HG03025 (cell line): Measurements from ENCODE around the gene MGA.

ENCODE experiments used
- ATAC-seq: cut with Tn5 transposase; IDR thresholded peaks from one replicate; pipeline ENCODE4 v1.9.1; 2021; ENCODE audit warnings: mild to moderate bottlenecking, moderate library complexity; ENCODE audit not compliant: unreplicated experiment, low FRiP score

Gene MGA

DNA sequence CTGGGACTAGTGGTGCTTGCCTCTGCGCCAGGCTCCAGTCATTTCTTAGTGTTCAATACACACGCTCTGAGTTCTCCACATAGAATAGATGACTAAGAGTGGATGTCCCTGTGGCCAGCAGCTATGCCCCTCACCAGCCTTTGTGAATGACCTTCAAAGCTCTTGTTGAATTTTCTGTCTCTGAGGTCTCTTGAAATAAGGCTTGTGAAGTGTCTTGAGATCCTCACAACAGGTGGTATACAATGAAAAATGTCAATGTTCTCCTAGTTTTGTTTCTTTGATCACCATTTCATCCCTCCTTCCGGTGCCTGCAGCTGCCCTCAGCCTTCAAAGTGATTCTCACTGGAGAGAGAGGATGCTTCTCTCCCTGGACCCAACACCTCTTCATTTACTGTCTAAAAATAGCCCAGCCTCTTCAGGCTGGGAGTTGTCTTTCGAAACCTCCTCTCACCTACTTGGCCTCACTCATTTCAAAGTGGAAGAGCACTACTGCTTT is 119.5 kb downstream of the MGA start:
- ATAC-seq: no peak

DNA sequence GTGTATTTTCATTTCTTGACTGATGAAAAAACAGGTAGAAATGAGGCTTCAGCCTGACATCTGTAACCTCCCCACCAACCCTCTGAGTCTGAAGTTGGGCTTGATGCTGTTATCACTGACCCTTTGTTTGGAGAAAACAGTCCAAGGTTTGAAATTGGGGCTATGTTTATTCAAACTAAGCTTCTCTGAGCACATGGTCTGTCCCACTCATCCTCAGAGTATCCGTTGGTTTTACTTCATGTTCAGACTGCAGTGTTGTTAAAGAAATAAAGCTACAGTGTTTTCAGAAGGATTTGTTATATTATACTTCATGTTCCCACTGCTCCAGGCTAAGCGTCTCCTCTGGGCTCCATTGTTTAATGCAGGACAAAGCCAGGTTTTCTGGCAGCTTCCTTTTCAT is 120.1 kb downstream of the MGA start:
- ATAC-seq: no peak

DNA sequence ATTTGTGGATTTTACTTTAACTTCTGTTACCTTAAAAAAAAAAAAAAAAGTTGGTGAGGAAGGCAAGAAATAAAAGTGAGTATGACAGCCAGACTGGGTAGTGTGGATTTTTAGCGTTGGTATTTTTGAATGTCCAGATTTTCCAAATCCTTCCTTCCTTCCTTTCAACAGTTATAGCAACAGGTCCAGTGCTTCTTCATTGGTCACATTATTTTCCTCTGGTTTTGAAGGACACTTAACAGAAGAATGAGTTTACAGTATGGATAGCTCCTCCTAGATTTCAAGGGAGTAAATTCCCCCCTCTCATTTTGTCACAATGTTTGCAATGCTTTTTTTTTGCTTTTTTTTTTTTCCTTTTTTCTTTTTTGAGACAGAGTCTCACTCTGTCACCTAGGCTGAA is 120.5 kb downstream of the MGA start:
- ATAC-seq: no peak

DNA sequence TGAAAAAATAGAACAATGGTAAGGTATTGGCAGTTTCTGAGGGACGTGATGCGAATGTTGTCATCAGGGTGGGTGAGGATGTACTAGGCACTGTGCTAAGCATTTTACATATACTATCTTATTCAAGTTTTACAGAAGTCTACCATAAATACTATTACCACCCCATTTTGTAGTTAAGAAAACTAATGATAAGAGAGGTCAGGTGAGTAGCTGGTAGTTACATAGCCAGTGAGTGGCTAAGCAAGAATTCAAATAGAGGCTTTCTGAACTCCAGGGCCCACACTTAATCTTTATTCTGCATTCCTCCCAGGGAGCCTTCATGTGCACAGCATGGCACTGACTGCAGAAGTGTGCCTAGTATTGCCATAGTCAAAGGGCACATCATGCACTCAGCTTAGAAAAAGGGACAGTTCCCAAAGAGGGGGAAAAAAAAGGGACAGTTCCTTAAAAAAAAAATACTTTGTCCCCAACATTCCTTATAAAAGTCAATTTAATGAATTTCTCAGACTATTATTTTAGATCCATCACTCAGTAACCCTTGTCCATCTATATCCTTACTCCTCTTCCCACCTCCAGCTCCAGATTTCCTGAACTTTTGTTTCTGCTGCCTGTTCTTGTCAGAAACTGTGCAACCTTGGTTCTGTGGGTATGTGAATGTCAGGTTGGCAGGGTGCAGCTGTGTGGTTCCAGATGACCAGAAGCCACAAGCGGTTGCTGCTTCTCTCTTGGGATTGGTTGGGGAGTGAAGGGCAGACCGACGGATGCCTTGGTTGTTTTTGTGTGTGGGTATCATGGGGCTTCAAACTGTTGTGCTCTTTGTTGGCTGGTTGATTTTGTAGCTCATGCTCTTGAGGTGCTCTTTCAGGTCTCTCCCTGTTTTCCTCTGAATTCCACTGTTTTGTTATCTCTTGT is 122.4 kb downstream of the MGA start:
- no peak for ATAC-seq

DNA sequence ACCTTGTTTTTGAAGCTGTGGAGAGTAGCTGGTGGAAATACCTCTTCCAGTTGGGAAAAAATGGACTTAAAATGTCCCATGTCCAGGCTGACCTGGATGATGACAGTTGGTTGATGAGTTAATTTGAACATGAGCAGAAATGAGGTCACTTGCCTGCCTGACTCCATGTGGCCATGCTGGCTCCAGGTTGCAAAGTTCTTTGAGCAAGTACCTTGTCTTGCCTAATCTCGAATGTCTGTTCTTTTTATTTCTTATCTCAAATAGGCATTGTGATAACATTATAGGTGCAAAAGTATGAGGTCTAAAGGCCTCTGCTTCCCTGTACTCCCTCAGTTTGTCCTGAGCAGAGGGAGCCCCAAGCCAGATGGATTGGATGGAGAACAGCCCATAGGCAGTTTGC is 123.1 kb downstream of the MGA start:
- no peak for ATAC-seq

DNA sequence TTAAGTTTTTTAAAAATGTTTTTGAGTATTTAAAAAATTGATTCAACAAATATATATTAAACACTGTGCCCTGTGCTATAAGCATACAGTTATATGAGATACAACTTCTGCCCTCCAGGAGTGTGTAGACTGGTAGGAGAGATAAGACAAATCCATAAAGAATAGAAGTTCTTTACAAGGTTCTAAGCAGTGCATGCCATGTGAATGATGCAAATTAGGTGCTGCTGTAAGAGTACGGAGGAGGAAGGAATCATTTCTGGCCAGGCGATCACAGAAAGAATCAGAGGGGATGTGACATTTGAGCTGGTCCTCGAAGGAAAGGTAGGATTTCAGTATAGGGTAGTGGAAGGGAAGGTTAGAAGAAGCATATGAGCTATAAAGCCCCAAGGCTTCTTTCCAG is 128.1 kb downstream of the MGA start:
- no peak for ATAC-seq

DNA sequence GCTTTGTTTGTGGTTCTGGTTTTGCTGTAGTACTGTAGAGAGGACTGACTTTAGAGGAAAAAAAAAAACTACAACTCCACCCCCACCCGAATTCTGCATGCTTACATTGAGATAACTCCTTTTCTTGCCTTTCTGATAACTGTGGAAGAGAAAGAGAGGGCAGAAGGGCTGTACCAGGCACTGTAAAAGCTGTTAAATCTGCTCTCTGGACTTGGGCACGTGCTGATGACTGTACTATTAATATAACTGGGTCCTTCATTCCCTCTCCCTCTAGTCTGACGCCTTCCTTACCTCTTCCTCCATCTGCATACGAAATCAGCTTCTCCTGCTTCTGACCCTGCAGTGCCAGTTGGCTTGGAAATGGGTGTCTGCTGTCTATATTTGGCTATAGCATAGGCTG is 129.0 kb downstream of the MGA start:
- ATAC-seq: no peak

DNA sequence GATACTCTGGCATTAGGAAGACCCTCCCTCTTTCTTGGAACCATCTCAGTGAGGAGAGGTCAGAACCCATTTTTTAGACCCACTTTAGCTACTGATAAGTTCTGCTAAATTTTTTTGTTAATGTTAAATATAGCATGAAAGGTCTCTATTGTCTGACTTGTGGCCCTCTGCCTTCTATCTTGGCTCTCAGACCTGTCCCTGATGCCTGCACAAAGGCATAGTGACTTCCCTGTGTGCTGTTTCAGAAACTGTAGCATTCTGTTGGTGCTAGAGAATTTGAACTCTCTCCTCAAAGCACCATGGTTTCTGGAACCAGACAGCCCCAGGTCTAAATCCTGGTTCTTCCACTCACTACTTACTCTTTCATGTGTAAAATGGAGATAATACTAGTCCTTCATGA is 129.5 kb downstream of the MGA start:
- no peak for ATAC-seq

DNA sequence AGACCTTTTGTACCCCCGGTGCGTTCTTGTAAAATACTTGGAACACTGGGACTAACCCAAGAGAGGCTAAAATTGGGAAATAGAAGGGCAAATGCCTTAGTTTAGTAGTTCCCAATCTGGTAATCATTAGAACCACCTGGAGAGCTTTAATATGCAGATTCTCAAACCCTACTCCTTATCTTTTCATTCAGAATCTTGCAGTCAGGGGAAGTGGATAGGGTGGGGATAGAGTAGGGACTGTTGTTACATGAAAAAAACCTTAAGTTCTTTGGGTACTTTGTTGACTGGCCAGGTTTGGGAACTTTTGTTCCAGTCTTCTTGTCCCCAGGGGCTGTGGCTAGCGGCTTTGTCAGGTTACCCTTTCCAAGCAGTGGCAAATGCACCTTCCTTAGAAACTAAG is 130.0 kb downstream of the MGA start:
- no peak for ATAC-seq

DNA sequence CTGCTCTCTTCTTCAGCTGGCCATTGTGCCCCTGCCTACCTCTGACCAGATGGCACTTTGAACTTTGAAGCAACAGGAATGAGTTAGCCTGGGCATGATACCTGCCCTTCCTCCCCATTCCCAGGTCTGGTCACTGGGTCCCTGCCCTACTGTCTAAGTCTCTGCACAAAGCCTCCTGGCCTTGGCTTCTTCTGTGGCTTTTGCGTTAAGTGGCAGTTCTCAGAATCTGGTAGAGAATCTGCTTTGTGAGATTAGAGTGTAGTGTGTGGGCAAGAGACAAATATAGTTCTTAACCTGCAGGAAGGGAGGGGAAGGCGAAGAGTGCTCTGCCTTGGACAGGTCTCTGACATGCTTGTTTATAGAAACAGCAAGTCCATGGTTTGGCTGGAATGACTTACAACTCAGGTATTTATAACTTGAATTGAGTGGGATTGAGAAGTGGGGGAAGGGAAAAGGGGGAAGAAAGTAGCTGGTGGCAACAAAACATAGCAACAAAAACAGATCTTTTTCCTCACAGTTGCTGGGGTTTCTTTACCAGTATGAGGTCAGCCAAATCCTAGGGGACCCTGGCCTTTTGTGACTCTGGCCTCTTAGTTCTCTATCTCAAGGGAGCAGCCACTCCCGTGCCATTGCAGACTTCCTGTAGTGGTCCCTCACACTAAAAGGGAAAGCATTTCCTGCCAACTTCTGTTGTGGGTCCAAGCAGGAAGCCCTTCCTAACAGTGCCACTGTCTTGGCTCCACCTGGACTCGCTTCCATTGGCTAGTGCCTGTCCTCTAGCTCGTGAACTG is 130.7 kb downstream of the MGA start:
- ATAC-seq: no peak

DNA sequence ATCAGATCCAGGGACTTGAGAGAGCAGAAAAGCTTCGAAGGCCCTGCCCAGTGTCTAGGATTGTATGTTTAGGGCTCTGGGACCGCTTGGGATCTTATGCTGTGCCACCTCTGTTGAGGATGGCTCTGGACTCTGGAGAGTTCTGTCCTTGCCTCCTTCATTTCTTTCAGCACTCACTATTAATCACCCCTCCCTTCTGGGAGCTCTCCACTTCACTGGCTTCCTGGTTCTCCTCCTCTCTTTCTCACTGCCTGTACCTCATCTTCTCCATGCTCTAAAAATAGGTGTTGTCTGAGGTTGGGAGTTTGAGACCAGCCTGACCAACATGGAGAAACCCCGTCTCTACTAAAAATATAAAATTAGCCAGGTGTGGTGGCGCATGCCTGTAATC is 131.3 kb downstream of the MGA start:
- no peak for ATAC-seq

DNA sequence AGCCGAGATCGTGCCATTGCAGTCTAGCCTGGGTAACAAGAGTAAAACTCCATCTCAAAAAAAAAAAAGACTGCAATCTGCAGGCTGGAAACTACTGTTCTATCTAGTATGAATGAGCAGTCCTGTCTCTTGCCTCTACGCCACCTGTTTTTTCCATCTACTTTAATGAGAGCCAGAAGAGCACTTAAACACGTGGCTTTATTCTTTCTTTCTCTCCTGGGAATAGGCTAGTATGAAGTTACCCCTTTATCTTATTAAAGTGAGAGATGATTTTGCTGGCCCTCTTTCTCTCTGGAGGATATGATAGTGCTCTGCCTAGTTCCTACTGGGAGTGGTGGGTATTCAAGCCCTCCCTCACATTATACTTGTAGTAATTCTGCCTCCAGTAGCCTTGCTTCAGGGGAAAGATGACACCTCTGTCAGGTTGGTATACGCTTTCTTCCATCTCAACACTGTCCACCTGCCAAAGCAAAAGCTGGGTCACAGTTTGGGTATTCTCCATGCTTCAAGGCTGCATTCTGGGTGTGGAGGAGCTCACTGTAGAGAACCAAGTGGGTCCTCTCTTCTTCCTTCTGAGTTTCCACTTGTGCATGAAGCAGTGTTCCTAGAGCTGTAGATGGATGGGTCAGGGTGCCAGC is 131.9 kb downstream of the MGA start:
- no peak for ATAC-seq

DNA sequence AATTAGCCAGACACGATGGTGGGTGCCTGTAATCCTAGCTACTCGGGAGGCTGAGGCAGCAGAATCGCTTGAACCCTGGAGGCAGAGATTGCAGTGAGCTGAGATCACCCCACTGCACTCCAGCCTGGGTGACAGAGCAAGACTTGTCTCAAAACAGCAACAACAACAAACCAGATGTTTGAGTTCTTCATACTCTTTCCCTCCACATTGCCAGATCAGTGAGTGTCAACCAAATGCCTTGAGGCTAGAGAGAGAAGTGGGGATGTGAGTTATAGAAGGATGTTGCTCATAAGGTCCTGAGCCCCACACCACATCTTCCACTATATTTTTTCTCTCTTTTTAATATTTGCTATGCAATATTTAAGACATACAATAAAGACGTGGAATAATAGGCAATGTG is 133.9 kb downstream of the MGA start:
- ATAC-seq: no peak

DNA sequence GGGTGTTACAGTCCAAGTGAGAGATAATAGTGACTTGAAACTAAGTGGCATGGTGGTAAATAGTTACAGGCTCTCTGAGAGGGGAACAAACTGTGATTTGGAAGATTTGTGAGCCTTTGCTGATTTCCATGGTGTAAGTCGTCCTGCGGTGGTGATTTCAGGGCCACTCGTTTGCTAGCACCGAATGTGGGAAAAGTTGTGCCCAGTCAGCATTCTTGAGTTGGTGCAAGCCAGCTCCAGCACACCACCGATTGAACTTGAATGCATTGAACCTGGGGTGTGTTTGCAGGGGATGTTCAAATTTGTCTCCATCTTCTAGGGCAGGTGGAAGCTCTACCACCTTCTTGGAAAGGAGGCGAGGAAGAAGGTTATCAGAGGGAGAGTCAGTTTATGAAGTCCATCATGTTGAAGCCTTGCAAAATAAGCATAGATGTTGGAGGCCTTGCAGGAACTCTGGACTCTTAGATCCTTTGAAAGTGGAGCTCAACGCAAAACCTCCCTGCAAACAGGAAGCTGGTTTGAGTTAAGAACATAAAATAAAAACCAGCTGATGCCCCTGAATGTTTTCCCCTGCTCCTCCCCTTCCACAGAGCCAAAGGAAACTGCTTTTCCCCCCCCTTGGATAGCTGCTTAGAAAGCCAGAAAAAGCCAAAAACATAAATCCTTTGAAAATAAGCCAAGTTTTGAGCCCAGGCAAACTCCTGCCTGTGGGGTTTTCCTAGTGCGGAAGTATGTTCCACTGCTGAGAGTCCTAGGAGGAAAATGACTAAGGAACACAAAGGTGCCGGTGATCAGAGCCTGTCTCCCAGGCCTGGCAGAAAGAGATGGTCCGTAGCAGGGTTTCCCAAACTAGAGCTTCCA is 136.0 kb downstream of the MGA start:
- ATAC-seq: no peak

DNA sequence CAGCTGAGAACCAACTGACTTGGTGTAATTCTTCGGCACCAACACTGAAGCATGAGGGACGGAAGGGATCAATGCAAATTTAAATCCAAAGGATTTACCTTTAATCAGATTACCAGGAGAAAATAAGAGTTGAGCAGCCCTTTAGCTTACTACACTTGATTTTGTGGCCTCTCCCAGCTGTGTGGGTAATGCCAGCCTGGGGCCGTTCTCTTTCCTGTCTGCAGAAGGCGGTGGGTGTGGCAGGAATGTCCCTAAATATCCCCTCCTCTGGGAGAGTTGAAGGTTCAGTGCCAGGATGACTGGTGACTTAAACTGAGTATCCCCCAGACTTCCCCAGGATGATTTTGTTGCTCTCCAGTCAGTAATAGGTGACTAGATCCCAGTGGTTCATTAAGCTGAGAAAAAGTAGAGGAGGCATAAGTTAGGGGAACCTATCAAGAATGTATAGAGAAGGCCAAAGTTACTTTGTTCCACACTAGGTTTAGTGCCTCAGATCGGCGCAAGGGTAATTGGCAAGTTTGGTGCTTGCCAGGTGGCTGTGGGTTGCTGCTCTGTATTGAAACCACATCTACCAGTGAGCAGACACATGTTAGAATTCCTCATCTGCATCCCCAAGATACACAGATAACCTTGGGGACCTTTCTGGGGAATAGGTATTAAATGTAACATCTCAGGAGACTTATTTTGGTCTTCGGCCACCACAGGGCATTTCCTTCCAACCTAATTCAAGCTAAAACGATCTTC is 137.2 kb downstream of the MGA start:
- ATAC-seq: no peak

DNA sequence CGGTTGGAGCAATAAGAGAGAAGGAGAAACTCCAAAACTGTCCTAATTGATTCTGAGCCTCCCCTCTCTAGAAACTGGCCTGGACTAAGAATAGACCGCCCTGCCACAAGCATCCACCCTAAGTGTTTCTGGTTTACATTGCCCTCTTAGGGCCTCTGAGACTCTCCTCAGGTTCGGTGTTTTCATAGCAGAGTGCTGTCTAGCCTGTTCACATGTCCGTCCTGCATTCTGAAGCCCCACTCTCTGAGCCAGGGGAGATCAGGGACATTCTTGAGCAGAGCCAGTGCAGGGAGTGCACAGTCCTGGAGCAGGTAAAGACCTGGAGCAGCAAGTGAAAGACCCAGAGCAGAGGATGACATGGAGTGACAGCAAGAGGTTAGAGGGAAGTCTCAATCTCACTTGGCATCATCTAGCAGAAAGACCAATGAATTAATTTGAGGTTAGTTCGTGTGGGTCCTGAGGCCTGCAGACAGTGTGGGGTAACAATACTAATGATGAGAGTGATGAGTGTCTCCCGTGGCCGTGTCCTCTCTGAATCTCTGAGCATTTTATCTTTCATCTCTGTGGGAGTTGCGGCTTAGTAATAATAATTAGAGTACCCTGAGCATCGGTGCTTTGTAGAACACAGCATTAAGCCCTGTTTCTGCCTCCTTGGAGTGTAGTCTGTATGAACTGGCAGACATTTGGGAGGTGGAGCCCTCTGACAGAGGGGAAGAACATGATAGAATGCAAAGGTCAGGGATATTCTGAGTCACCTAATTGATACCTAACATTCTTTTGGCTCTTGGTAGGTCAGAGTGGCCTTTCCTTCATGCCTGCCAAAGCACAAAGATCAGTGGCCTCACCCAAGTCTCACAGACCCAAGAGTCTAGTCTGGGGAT is 138.6 kb downstream of the MGA start:
- ATAC-seq: no peak

DNA sequence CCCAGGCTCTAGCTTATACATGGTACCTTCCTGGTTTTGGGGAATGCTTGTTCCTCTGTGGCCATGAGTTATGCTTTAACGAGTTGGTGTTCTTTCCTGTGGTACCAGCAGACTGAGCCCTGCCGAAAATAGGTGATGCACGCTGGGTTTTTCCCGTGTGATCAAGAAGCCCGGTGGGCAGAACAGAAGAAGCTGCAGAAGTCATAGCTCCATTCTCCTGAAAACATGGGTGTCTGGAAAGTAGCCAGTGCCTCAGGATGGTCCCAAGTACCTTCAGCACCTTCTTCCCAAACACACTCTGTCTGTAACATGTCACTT is 139.2 kb downstream of the MGA start:
- no peak for ATAC-seq

DNA sequence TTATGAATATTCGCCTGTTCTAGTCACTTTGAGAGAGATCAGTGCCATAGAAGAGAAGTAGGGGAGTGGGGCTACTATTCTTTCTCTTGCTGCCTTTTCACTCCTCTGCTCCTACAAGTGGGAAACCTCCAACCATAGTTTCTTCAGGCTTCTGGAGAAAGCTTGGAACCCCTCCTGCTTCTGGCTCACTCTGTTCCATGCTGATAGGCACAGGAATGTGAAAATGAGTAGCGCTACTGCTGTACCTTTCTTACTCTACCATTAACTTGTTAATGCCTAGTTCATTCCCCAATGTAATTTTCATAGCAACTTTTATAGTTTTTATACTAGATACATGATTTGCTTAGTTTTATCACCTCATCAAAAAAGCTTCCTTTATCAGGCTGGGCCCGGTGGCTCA is 141.0 kb downstream of the MGA start:
- no peak for ATAC-seq
